Articular chondrocyte of knee joint (primary cell): ENCODE results near the gene BATF2. TPM values are rescaled to one million over a fixed set of nuclear protein-coding genes. Genes with fewer than 3 reads are reported as not detected.

Source experiments
- small RNA-seq: library from RNA; depleted of rRNA; stranded (forward); fragments of <200 nt; gene quantifications from one replicate; pipeline ENCODE3, GENCODE V24; 2012
- total RNA-seq: library from RNA; depleted of rRNA; stranded (reverse); fragments of >200 nt; gene quantifications from 2 replicates; pipeline ENCODE4 v1.2.3, GENCODE V29; 2012

Gene BATF2
- 0.39 and 1.4 TPM in 2 replicates for total RNA-seq

GRCh38 chr11:64996710-64997380 lies at the start of gene BATF2:
Gene BATF2 (minus strand): TSS chr11:64996971. CDS start chr11:64996914, 57 bp downstream.

GRCh38 chr11:65040847-65041622 lies 44.3 kb upstream of the BATF2 start, which contains the start of gene SAC3D1:
Gene SAC3D1 (plus strand): TSS chr11:65041210. CDS start chr11:65041293, 83 bp downstream.

GRCh38 chr11:65027213-65028067 lies 30.7 kb upstream of the BATF2 start, which contains the start of gene SNX15:
Gene SNX15 (plus strand): TSS chr11:65027439. CDS start chr11:65027538, 99 bp downstream.

GRCh38 chr11:65013888-65014725 lies 17.3 kb upstream of the BATF2 start, which contains the start of gene ARL2:
Gene ARL2 (plus strand): TSS chr11:65014160. CDS start chr11:65014208, 48 bp downstream.

GRCh38 chr11:64971421-64972233 lies 25.1 kb downstream of the BATF2 start, which contains the start of gene MAJIN:
Gene MAJIN (minus strand): TSS chr11:64972108. CDS start chr11:64959405, 12,703 bp downstream.

Small RNAs within 50 kb of the gene (small RNA-seq; reads per million reads assigned to genes)
- gene MIR6879 (not detected), gene SNX15 (not detected)

Other genes starting within 250 kb of the BATF2 start
- 0.32 and 0.39 TPM in 2 replicates for gene PYGM, start 237.0 kb downstream of the BATF2 start, total RNA-seq
- 110 and 117 TPM in 2 replicates for gene SF1, start 218.4 kb downstream of the BATF2 start, total RNA-seq
- gene MAP4K2, start 193.8 kb downstream of the BATF2 start, total RNA-seq = 12.3 and 13.3 TPM in 2 replicates
- 12.3 and 12.5 TPM in 2 replicates for gene MEN1, start 186.4 kb downstream of the BATF2 start, total RNA-seq
- gene CDC42BPG, start 152.3 kb downstream of the BATF2 start, total RNA-seq = under 0.01 TPM in 2 replicates
- gene EHD1, start 118.3 kb downstream of the BATF2 start, total RNA-seq = 72.4 and 90.2 TPM in 2 replicates
- 15.3 and 15.4 TPM in 2 replicates for gene ATG2A, start 79.8 kb downstream of the BATF2 start, total RNA-seq
- gene PPP2R5B, start 72.3 kb downstream of the BATF2 start, total RNA-seq = 8.2 TPM in 2 replicates
- gene GPHA2, start 61.1 kb downstream of the BATF2 start, total RNA-seq = not detected in 2 replicates
- not detected in 2 replicates for gene MAJIN, start 24.9 kb downstream of the BATF2 start, total RNA-seq
- gene ARL2, start 17.2 kb upstream of the BATF2 start, total RNA-seq = 74.2 and 76.9 TPM in 2 replicates
- gene SNX15, start 30.5 kb upstream of the BATF2 start, total RNA-seq = 11.9 and 13.4 TPM in 2 replicates
- gene SAC3D1, start 44.2 kb upstream of the BATF2 start, total RNA-seq = 5.9 and 7.7 TPM in 2 replicates
- 18.5 and 25.1 TPM in 2 replicates for gene NAALADL1, start 61.6 kb upstream of the BATF2 start, total RNA-seq
- gene CDCA5, start 87.1 kb upstream of the BATF2 start, total RNA-seq = 5.4 and 7.7 TPM in 2 replicates
- 35.1 and 40.6 TPM in 2 replicates for gene ZFPL1, start 87.3 kb upstream of the BATF2 start, total RNA-seq
- 123 and 217 TPM in 2 replicates for gene VPS51, start 99.2 kb upstream of the BATF2 start, total RNA-seq
- 4.2 and 8.5 TPM in 2 replicates for gene TM7SF2, start 114.9 kb upstream of the BATF2 start, total RNA-seq
- 8.9 and 9.5 TPM in 2 replicates for gene ZNHIT2, start 120.7 kb upstream of the BATF2 start, total RNA-seq
- 154 and 175 TPM in 2 replicates for gene FAU, start 125.2 kb upstream of the BATF2 start, total RNA-seq
- gene MRPL49, start 125.3 kb upstream of the BATF2 start, total RNA-seq = 35.1 and 39.6 TPM in 2 replicates
- 14.2 and 15.9 TPM in 2 replicates for gene SYVN1, start 137.5 kb upstream of the BATF2 start, total RNA-seq
- gene SPDYC, start 173.3 kb upstream of the BATF2 start, total RNA-seq = not detected in 2 replicates
- 82.6 and 111 TPM in 2 replicates for gene CAPN1, start 185.0 kb upstream of the BATF2 start, total RNA-seq